ENCODE data around the gene GPRC5C. TPM values are rescaled to one million over a fixed set of nuclear protein-coding genes. Genes with fewer than 3 reads are reported as not detected.

The GPRC5C gene
- polyA plus RNA-seq, 1 experiment, result 0.33 TPM

DNA sequence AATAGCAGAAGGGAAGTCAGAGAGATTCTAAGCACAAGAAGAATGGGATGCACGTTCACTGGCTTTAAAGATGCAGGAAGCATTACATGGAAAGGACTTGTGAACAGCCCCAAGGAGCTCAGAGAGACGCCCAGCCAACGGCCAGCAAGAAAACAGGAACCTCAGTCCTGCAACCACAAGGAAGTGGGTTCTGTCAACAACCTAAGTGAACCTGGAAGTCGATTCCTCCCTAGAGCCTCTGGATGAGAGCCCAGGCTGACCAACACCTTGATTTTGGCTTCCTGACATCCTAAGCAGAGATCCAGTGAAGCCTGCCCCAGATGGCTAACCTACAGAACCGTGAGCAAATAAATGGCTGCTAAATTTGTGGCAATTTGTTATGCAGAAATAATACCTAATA is 40.1 kb upstream of the GPRC5C start:
- Histone ChIP-seq H3K4me3 (ENCODE audit: low read depth, low read length) (no peak overlapping the region), H3K27me3 (ENCODE audit: control insufficient read depth, insufficient read depth, low read length) (no peaks in the 10 kb centered on the region), H3K36me3 (ENCODE audit: control insufficient read depth, insufficient read depth, low read length) (no peaks in the 10 kb centered on the region)
- no peak for DNase-seq (ENCODE audit: low read depth)
- ChIA-PET POLR2A (no interaction called here), CTCF (interaction anchor here (1.2 to 1.6 kb wide), 3 partner anchors 12 to 66 kb away, joined by 4 to 8 read pairs (median 6); no protein-coding TSS in a partner anchor)
- TF ChIP-seq, protein P1, sequence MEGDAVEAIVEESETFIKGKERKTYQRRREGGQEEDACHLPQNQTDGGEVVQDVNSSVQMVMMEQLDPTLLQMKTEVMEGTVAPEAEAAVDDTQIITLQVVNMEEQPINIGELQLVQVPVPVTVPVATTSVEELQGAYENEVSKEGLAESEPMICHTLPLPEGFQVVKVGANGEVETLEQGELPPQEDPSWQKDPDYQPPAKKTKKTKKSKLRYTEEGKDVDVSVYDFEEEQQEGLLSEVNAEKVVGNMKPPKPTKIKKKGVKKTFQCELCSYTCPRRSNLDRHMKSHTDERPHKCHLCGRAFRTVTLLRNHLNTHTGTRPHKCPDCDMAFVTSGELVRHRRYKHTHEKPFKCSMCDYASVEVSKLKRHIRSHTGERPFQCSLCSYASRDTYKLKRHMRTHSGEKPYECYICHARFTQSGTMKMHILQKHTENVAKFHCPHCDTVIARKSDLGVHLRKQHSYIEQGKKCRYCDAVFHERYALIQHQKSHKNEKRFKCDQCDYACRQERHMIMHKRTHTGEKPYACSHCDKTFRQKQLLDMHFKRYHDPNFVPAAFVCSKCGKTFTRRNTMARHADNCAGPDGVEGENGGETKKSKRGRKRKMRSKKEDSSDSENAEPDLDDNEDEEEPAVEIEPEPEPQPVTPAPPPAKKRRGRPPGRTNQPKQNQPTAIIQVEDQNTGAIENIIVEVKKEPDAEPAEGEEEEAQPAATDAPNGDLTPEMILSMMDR (IDR thresholded peaks at IDR 0.05; ENCODE audit: insufficient read depth, low read depth, low read length), result no peak

DNA sequence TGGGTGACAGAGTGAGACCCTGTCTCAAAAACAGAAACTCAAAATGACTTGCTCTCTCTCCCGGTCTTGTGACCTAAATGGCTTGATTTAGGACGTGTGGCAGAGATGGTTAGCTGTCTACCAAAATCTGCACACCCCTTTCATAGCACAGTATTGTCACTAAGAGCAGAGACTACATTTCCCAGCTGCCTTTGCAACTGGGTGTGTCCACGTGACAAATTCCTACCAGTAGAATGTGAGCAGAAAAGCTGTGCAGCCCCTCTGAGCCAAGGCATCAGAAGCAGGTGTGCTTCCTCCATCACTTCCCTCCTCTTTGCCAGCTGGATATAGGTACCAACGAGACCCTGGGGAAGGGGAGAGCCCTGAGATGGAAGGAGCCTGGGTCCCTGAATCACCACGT is 39.0 kb upstream of the GPRC5C start:
- Histone ChIP-seq H3K4me3 (ENCODE audit: low read depth, low read length) (no peak overlapping the region), H3K27me3 (ENCODE audit: control insufficient read depth, insufficient read depth, low read length) (no peaks in the 10 kb centered on the region), H3K36me3 (ENCODE audit: control insufficient read depth, insufficient read depth, low read length) (no peaks in the 10 kb centered on the region)
- CTCF ChIA-PET, result no interaction called here
- DNase-seq (ENCODE audit: low read depth), result no peak
- POLR2A ChIA-PET, result no interaction called here
- TF ChIP-seq, protein P1 (IDR thresholded peaks at IDR 0.05; ENCODE audit: insufficient read depth, low read depth, low read length), result no peak

GRCh38 chr17:74393346-74393942 is 38.4 kb upstream of the GPRC5C start:
- Histone ChIP-seq H3K27me3 (ENCODE audit: control insufficient read depth, insufficient read depth, low read length) (no peaks in the 10 kb centered on the region), H3K36me3 (ENCODE audit: control insufficient read depth, insufficient read depth, low read length) (no peaks in the 10 kb centered on the region), H3K4me3 (ENCODE audit: low read depth, low read length) (no peak overlapping the region)
- ChIA-PET CTCF (no interaction called here), POLR2A (no interaction called here)
- TF ChIP-seq, protein P1 (IDR thresholded peaks at IDR 0.05; ENCODE audit: insufficient read depth, low read depth, low read length), result no peak
- DNase-seq (ENCODE audit: low read depth), result no peak

DNA sequence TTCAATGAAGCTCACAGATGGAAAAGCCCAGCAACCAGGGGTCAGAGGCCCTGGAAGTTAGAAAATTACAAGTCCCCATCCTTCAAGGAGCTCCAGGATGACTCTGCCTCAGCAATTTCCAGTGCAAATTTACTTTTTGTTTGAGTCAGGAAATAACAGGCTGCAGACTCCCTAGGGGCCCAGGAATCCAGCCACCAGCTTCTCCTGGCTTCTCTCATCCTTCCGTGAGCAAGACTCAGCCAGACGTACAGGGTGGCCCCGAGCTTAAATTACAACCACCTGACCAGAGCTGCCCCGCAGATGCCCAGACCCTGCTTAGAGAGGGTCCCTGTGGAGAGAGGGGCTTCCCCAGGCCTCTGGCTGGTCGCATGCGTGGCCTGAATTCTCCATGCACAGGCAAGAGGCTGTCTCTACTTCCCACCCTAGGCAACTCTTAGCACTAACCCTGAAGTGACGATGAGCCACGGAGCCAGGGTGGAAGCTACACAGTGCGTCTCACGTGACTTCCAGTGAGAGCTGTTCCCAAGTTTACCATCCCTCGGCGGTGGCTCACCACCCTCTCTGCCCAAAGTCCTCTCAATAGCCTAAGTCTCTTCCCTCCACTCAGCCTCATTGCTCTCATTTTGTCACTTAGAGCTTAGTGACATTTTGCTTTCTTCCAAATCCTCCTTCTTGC is 37.5 kb upstream of the GPRC5C start:
- TF ChIP-seq, protein P1 (IDR thresholded peaks at IDR 0.05; ENCODE audit: insufficient read depth, low read depth, low read length), result no peak
- CTCF ChIA-PET, result interaction anchor here (1.2 kb wide), 1 partner anchor 15 kb away, joined by 5 read pairs; no protein-coding TSS in a partner anchor
- no peaks in the 10 kb centered on the region for H3K36me3 ChIP-seq (ENCODE audit: control insufficient read depth, insufficient read depth, low read length)
- POLR2A ChIA-PET, result no interaction called here
- no peaks in the 10 kb centered on the region for H3K27me3 ChIP-seq (ENCODE audit: control insufficient read depth, insufficient read depth, low read length)
- DNase-seq (ENCODE audit: low read depth), result no peak
- no peak overlapping the region for H3K4me3 ChIP-seq (ENCODE audit: low read depth, low read length)

- DNase-seq (ENCODE audit: low read depth), result no peak
- POLR2A ChIA-PET, result no interaction called here
- H3K4me3 ChIP-seq (ENCODE audit: low read depth, low read length), result no peak overlapping the region
- CTCF ChIA-PET, result interaction anchor here (1.2 kb wide), 1 partner anchor 16 kb away, joined by 5 read pairs; no protein-coding TSS in a partner anchor
- H3K27me3 ChIP-seq (ENCODE audit: control insufficient read depth, insufficient read depth, low read length), result no peaks in the 10 kb centered on the region
- H3K36me3 ChIP-seq (ENCODE audit: control insufficient read depth, insufficient read depth, low read length), result no peaks in the 10 kb centered on the region
- TF ChIP-seq, protein P1 (IDR thresholded peaks at IDR 0.05; ENCODE audit: insufficient read depth, low read depth, low read length), result no peak
Measured at GRCh38 chr17:74394977-74395376, 36.9 kb upstream of the GPRC5C start.
